ENCODE results near the gene GNPTAB. TPM values are rescaled to one million over a fixed set of nuclear protein-coding genes. Genes with fewer than 3 reads are reported as not detected.

The GNPTAB gene
- total and polyA plus RNA-seq, 2 of the 8 experiments (the other 6 are each of a cell fraction or from before 2014, with no cell fraction given): 21.5 to 51.3 TPM

DNA sequence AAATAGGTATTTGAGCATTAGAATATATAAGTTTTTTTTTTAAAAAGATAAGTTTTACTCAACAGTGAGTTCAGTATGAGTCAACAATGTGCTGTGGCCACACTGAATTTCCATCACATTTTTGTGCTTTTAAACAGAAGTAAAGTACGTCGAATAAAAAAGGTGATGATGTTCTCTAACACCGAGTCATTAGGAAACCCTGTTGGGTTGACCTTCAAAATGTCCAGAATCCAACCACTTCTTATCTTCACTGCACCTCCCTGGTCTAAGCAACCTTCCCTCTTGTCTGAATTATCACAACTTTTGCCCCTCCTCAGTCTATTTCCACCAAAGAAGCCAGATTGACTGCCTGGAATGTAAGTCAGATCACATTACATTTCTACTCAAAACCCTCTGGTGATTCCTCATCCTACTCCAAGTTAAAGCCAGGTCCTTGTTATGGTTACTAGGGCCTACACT, 48.5 kb downstream of the GNPTAB start:
- no peak overlapping the region for H3K18ac ChIP-seq (ENCODE audit: extremely low read depth, low read length)
- peaks cover 0 to 2% of the 10 kb centered on the region in 2 experiments for H4K20me1 ChIP-seq (replicated peaks in 1 of 2; ENCODE audit: control insufficient read depth in 1 of 2, insufficient read depth in 2 of 2, low read length in 2 of 2)
- no peak overlapping the region for H4K91ac ChIP-seq (replicated peaks; ENCODE audit: insufficient read length, low read length)
- H3K14ac ChIP-seq (ENCODE audit: insufficient read length): no peak overlapping the region
- H2AK5ac ChIP-seq (ENCODE audit: low read depth, low read length): no peak overlapping the region
- no peak overlapping the region for H2BK15ac ChIP-seq (ENCODE audit: low read length)
- CTCF ChIA-PET (ENCODE audit: partially characterized antibody): interaction anchor here (0.6 to 3.9 kb wide), 4 partner anchors 11 to 319 kb away, joined by 3 to 23 read pairs (median 6); partner anchors contain the start of gene GNPTAB
- H4K8ac ChIP-seq (ENCODE audit: extremely low read depth, insufficient read depth, low read length): no peak overlapping the region
- peaks cover 0 to 41% (median 15%) of the 10 kb centered on the region in 4 experiments; a peak in 7 of 8 replicates for H3K36me3 ChIP-seq (ENCODE audit: control insufficient read depth in 2 of 4, insufficient read depth in 4 of 4, low read length in 3 of 4)
- H3K27me3 ChIP-seq (replicated peaks in 1 of 4; ENCODE audit: control insufficient read depth in 3 of 4, extremely low read depth in 1 of 4, insufficient read depth in 3 of 4, low read length in 3 of 4): no peaks in the 10 kb centered on the region
- H3K9me3 ChIP-seq (ENCODE audit: insufficient read depth in 2 of 2, low read depth in 1 of 2, low read length in 1 of 2): no peaks in the 10 kb centered on the region
- no peak overlapping the region for H2BK5ac ChIP-seq (ENCODE audit: low read depth, low read length)
- H3K27ac ChIP-seq (ENCODE audit: low read depth, low read length): no peak overlapping the region
- no peak overlapping the region for H3K23ac ChIP-seq (ENCODE audit: insufficient read length)
- DNase-seq (ENCODE audit: low read depth in 1 of 2, low spot score in 2 of 2) (no peak), FAIRE-seq (no peak)
- no peaks in the 10 kb centered on the region for H3K4me1 ChIP-seq (replicated peaks in 1 of 4; ENCODE audit: control insufficient read depth in 3 of 4, insufficient read depth in 4 of 4, low read length in 3 of 4)
- POLR2A ChIA-PET (ENCODE audit: partially characterized antibody): no interaction called here
- 91% methylated on average over 3 of the region's 3 CpGs; no CpG with 5 or more reads in 1 of the 2 experiments for WGBS, 2 experiments (ENCODE audit: extremely low coverage in 1 of 2, insufficient coverage in 1 of 2, insufficient read length in 1 of 2, insufficient replicate concordance in 2 of 2, low coverage in 1 of 2, low lambda C conversion rate in 2 of 2, missing lambda C conversion rate in 1 of 2)
- no peak overlapping the region for H4K5ac ChIP-seq (ENCODE audit: insufficient read length, low read depth, low read length)
- no peak overlapping the region for H2BK120ac ChIP-seq (replicated peaks; ENCODE audit: low read depth, low read length)
- H3K9ac ChIP-seq (replicated peaks in 1 of 4; ENCODE audit: extremely low read depth in 1 of 4, low read depth in 3 of 4, low read length in 3 of 4): no peak overlapping the region
- no peak overlapping the region for H2BK20ac ChIP-seq (ENCODE audit: low read length)
- no peaks in the 10 kb centered on the region for H3K79me1 ChIP-seq (ENCODE audit: low read depth, low read length)
- H3K4me3 ChIP-seq (ENCODE audit: extremely low read depth in 1 of 4, insufficient read depth in 2 of 4, low read depth in 3 of 4, low read length in 4 of 4): no peak overlapping the region
- H3K79me2 ChIP-seq (ENCODE audit: control insufficient read depth in 1 of 2, insufficient read depth in 2 of 2, low read length in 2 of 2): no peaks in the 10 kb centered on the region
- H3K4ac ChIP-seq (replicated peaks; ENCODE audit: insufficient read length, low read depth, low read length): no peak overlapping the region
- H3K4me2 ChIP-seq (ENCODE audit: insufficient read depth in 1 of 2, low read depth in 2 of 2, low read length in 2 of 2): no peak overlapping the region
- no peaks in the 10 kb centered on the region for H3K23me2 ChIP-seq (ENCODE audit: low read depth, low read length)
- H2AFZ ChIP-seq (ENCODE audit: low read length): no peak overlapping the region
- no peak overlapping the region for H3K56ac ChIP-seq (replicated peaks; ENCODE audit: insufficient read length, low read depth, low read length)
- no peak overlapping the region for H2BK12ac ChIP-seq (ENCODE audit: low read depth, low read length)
- TF ChIP-seq CTBP2 (IDR thresholded peaks at IDR 0.05; ENCODE audit: borderline replicate concordance, insufficient read depth, insufficient read length, low read length): no peak
- no peak for TF ChIP-seq CHD2 (IDR thresholded peaks at IDR 0.05; ENCODE audit: low read length)
- no peak for TF ChIP-seq CEBPB (IDR thresholded peaks at IDR 0.05; ENCODE audit: low read depth, low read length)
- TF ChIP-seq JUN (IDR thresholded peaks at IDR 0.05; ENCODE audit: low read depth, low read length): no peak
